Body of pancreas (tissue), 4 donors: Measurements from ENCODE around the gene MPG. TPM values are rescaled to one million over a fixed set of nuclear protein-coding genes. Genes with fewer than 3 reads are reported as not detected.
A peak's percentile ranks its signal among the peaks of the same experiment; 100 is the strongest.

Source experiments
- ATAC-seq: fragments of 150-250 bp; one replicate; pipeline ENCODE4 v1.9.1; 2016
- DNase-seq, 4 donors: peaks; one replicate each; pipeline ENCODE4 v3.0.0-alpha.2; 2019
- H3K27ac ChIP-seq, 4 donors: fragments of 200-600 bp; sonication (generic); 1 replicate in 3 of 4; 2 replicates in 1 of 4; pipeline versions ENCODE4 v1.5.1 to v1.6.1; 2016 to 2019; ENCODE audit warnings: mild to moderate bottlenecking in 1 of 4, mixed read lengths in 1 of 4, moderate library complexity in 1 of 4
- H3K27me3 ChIP-seq, 2 donors: fragments of 200-600 bp; sonication (generic); one replicate each; pipeline ENCODE4 v1.6.0; 2016; ENCODE audit warnings: mild to moderate bottlenecking in 1 of 2
- H3K36me3 ChIP-seq, 2 donors: fragments of 200-600 bp; sonication (generic); replicated peaks in 1 of 2; 2 replicates each; pipeline ENCODE4 v1.5.1; 2016; ENCODE audit warnings: low read depth in 2 of 2; ENCODE audit not compliant: insufficient read depth in 1 of 2
- H3K4me1 ChIP-seq: fragments of 200-600 bp; sonication (generic); one replicate; pipeline ENCODE4 v1.6.0; 2016
- H3K4me3 ChIP-seq, 2 donors: fragments of 200-600 bp; sonication (generic); 1 replicate in 1 of 2; 2 replicates in 1 of 2; pipeline ENCODE4 v1.5.1; 2016 to 2019
- H3K9me3 ChIP-seq, 3 donors: fragments of 200-600 bp; sonication (generic); 1 replicate in 2 of 3; 2 replicates in 1 of 3; pipeline ENCODE4 v1.5.1; 2016
- CTCF ChIP-seq, 7 experiments: fragments of 450-650 bp in 4 of 7; fragments of 200-600 bp in 3 of 7; sonication (generic) in 3 of 7; IDR thresholded peaks; one replicate each; pipeline ENCODE4 v1.5.1; 2016 to 2019; ENCODE audit warnings: antibody characterized with exemption in 7 of 7
- POLR2A ChIP-seq, 3 donors: fragments of 450-650 bp; IDR thresholded peaks; one replicate each; pipeline ENCODE4 v1.6.1; 2016; ENCODE audit warnings: antibody characterized with exemption in 3 of 3, mild to moderate bottlenecking in 2 of 3
- WGBS, 2 donors: methylation state at CpG; one replicate each; pipeline ENCODE4 v1.1.5; 2017; 5-methylcytosine and 5-hydroxymethylcytosine counted together
- intact Hi-C: fragments of 100-400 bp; cut with DNase I; formaldehyde crosslinking; loops from one replicate; pipeline ENCODE4 v1.15.1; 2023
- total RNA-seq, 2 donors: library from RNA; depleted of rRNA; stranded (reverse); fragments of >200 nt; gene quantifications; one replicate each; pipeline ENCODE4 v1.1.0, GENCODE V29; 2016

Gene MPG
- total RNA-seq, 2 donors from 2014 or later: 65.6 to 66.9 TPM

- Histone ChIP-seq H3K27me3 (no peaks in the 10 kb centered on the region), H3K4me3 (no peak overlapping the region), H3K4me1 (no peaks in the 10 kb centered on the region), H3K36me3 (peaks cover 0 to 4% of the 10 kb centered on the region in 2 donors), H3K27ac (no peak overlapping the region), H3K9me3 (no peaks in the 10 kb centered on the region)
- no peak for TF ChIP-seq POLR2A (IDR thresholded peaks at IDR 0.05)
- TF ChIP-seq CTCF (IDR thresholded peaks at IDR 0.05): no peak
- 90 to 92% methylated on average over 12 to 20 of the region's 21 CpGs for WGBS, 2 donors
- ATAC-seq: no peak
- intact Hi-C loops: no loop called here
- no peak for DNase-seq
Measured at GRCh38 chr16:112153-112840, 34.3 kb downstream of the MPG start.

GRCh38 chr16:114327-114726, 36.3 kb downstream of the MPG start:
- Histone ChIP-seq H3K36me3 (peaks cover 0 to 4% of the 10 kb centered on the region in 2 donors), H3K27me3 (no peaks in the 10 kb centered on the region), H3K4me1 (no peaks in the 10 kb centered on the region), H3K27ac (no peak overlapping the region), H3K9me3 (no peaks in the 10 kb centered on the region), H3K4me3 (no peak overlapping the region)
- intact Hi-C loops: no loop called here
- 82 to 84% methylated on average over 2 of the region's 2 CpGs for WGBS, 2 donors
- TF ChIP-seq POLR2A (IDR thresholded peaks at IDR 0.05): no peak
- TF ChIP-seq CTCF (IDR thresholded peaks at IDR 0.05): no peak
- ATAC-seq: no peak
- DNase-seq: no peak

- Histone ChIP-seq H3K4me1 (no peaks in the 10 kb centered on the region), H3K9me3 (no peaks in the 10 kb centered on the region), H3K36me3 (peaks cover 0 to 2% of the 10 kb centered on the region in 2 donors), H3K27ac (no peak overlapping the region), H3K27me3 (no peaks in the 10 kb centered on the region), H3K4me3 (no peak overlapping the region)
- ATAC-seq (no peak), DNase-seq (no peak)
- TF ChIP-seq CTCF (IDR thresholded peaks at IDR 0.05): no peak
- no peak for TF ChIP-seq POLR2A (IDR thresholded peaks at IDR 0.05)
- WGBS, 2 donors: 73 to 77% methylated on average over 7 of the region's 7 CpGs
- intact Hi-C loops: no loop called here
Measured at GRCh38 chr16:116015-116414, 38.0 kb downstream of the MPG start.

- Histone ChIP-seq H3K27me3 (no peaks in the 10 kb centered on the region), H3K27ac (no peak overlapping the region), H3K4me1 (no peaks in the 10 kb centered on the region), H3K9me3 (no peaks in the 10 kb centered on the region), H3K4me3 (no peak overlapping the region), H3K36me3 (no peaks in the 10 kb centered on the region)
- ATAC-seq (peak; percentile 77), DNase-seq (peak; percentile 69 to 79 (median 74))
- 58 to 77% methylated on average over 10 to 19 of the region's 19 CpGs for WGBS, 2 donors
- TF ChIP-seq CTCF (IDR thresholded peaks at IDR 0.05) (peak; percentile 59 to 66 (median 59)), POLR2A (IDR thresholded peaks at IDR 0.05) (no peak)
- intact Hi-C loops: no loop called here
Measured at GRCh38 chr16:117379-118365, 39.6 kb downstream of the MPG start.
